ENCODE measurements around the gene DRP2. TPM values are rescaled to one million over a fixed set of nuclear protein-coding genes. Genes with fewer than 3 reads are reported as not detected.

DRP2 gene
- total and polyA plus RNA-seq, 12 donors, result 0.04 to 0.32 (median 0.23) TPM; not detected in 4

DNA sequence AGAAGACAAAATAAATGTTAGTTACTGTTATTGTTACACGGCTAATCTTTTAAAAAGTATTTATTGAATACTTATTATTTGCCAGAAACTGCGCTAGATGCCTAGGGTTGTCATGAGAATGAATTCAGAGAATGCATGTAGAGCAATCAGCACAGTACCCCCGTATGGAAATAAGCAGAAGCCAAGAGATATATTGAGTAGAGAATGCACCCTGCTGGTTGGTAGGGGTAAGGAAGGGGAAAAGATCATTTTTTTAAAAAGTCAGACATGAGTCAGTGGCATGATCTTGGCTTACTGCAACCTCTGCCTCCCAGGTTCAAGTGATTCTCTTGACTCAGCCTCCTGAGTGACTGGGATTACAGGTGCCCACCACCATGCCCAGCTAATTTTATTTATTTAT, 13.1 kb upstream of the DRP2 start:
- no peak for DNase-seq
- no peak for TF ChIP-seq POLR2A (IDR thresholded peaks at IDR 0.05)
- TF ChIP-seq, protein P1, sequence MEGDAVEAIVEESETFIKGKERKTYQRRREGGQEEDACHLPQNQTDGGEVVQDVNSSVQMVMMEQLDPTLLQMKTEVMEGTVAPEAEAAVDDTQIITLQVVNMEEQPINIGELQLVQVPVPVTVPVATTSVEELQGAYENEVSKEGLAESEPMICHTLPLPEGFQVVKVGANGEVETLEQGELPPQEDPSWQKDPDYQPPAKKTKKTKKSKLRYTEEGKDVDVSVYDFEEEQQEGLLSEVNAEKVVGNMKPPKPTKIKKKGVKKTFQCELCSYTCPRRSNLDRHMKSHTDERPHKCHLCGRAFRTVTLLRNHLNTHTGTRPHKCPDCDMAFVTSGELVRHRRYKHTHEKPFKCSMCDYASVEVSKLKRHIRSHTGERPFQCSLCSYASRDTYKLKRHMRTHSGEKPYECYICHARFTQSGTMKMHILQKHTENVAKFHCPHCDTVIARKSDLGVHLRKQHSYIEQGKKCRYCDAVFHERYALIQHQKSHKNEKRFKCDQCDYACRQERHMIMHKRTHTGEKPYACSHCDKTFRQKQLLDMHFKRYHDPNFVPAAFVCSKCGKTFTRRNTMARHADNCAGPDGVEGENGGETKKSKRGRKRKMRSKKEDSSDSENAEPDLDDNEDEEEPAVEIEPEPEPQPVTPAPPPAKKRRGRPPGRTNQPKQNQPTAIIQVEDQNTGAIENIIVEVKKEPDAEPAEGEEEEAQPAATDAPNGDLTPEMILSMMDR (IDR thresholded peaks at IDR 0.05), result peak in 5 of 6 experiments; percentile 12 to 33 (median 23)
- H3K4me3 ChIP-seq, result no peak overlapping the region
- no peaks in the 10 kb centered on the region for H3K9me3 ChIP-seq (replicated peaks in 1 of 3)
- no peaks in the 10 kb centered on the region for H3K4me1 ChIP-seq (replicated peaks in 1 of 2)
- intact Hi-C loops (cut with DNase I), result no loop called here
- no peak overlapping the region for H3K27ac ChIP-seq
- no peaks in the 10 kb centered on the region for H3K36me3 ChIP-seq (replicated peaks in 1 of 2)
- 45 to 53% (median 52%) methylated on average over 3 of the region's 3 CpGs for WGBS, 4 donors
- peaks cover 24% of the 10 kb centered on the region for H3K27me3 ChIP-seq

DNA sequence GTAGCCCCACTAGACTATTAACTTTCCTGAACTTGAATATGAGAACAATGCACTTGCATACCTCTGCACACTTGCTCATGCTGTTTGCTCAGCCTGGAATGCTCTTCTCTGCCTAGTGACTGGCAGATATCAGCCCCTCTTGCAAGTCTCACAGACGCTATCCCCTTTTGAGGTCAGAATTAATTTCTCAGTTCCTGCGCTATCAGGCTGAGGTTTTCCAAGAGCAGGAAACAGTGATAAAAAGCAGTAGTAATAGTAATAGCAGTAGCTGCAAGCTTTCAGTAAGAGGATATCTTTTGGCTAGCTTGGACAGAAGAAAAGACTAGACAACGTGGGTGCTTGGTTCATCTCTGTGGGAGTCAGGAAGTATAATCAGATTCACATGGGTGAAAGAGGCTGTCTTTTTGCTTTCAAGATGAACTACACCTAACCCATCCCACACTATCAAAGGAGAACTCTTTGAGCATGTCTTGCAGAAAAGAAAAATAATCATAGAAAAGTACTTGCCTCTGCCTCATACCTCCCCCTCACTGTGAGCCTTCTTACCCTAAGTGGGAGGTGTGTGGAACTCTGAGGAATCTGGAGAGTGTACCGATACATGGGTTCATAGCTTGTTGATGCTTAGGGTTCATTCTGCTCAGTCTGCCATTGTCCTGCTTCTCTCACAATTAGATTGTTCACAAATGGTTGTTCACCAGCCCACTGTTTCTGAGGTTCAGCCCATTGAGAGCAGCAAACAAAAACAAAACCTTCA, 11.3 kb upstream of the DRP2 start:
- intact Hi-C loops (cut with DNase I), result no loop called here
- TF ChIP-seq, protein P1 (IDR thresholded peaks at IDR 0.05), result no peak
- no peak for TF ChIP-seq POLR2A (IDR thresholded peaks at IDR 0.05)
- no peak overlapping the region for H3K27ac ChIP-seq

DNA sequence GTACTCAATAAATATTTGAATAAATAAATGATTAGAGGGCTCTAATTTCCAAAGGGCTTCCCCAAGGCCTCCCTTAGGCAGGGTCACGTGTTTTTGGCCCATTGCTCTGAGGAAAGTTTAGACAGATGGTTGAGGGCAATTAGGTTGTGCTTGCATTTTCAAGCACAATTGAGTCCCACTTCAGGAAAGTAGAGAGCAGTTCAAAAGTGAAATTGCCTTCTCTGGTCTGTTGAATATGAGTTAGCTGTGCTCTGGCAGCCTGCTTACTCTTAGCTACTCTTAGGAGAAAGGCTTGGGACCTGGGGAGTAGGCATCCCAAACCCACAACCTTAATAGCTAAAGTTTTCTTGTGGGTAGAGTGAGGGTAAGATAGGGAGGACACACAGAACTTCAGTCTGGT, 9.0 kb upstream of the DRP2 start:
- H3K27me3 ChIP-seq, result no peaks in the 10 kb centered on the region
- no peak overlapping the region for H3K4me3 ChIP-seq
- intact Hi-C loops (cut with DNase I), result no loop called here
- H3K9me3 ChIP-seq (replicated peaks in 1 of 3), result no peaks in the 10 kb centered on the region
- H3K4me1 ChIP-seq (replicated peaks in 1 of 2), result no peaks in the 10 kb centered on the region
- no peaks in the 10 kb centered on the region for H3K36me3 ChIP-seq (replicated peaks in 1 of 2)
- DNase-seq, result no peak
- 27 to 67% (median 48%) methylated on average over 1 of the region's 1 CpG for WGBS, 4 donors
- H3K27ac ChIP-seq, result no peak overlapping the region
- TF ChIP-seq POLR2A (IDR thresholded peaks at IDR 0.05), result no peak

More for the DNA sequence above, 11.3 kb upstream of the DRP2 start:
- Histone ChIP-seq H3K4me1 (replicated peaks in 1 of 2) (no peaks in the 10 kb centered on the region), H3K9me3 (replicated peaks in 1 of 3) (no peaks in the 10 kb centered on the region), H3K27me3 (peaks cover 8% of the 10 kb centered on the region), H3K4me3 (no peak overlapping the region), H3K36me3 (replicated peaks in 1 of 2) (no peaks in the 10 kb centered on the region)
- 37 to 64% (median 59%) methylated on average over 4 of the region's 4 CpGs for WGBS, 4 donors
- DNase-seq, result no peak

DNA sequence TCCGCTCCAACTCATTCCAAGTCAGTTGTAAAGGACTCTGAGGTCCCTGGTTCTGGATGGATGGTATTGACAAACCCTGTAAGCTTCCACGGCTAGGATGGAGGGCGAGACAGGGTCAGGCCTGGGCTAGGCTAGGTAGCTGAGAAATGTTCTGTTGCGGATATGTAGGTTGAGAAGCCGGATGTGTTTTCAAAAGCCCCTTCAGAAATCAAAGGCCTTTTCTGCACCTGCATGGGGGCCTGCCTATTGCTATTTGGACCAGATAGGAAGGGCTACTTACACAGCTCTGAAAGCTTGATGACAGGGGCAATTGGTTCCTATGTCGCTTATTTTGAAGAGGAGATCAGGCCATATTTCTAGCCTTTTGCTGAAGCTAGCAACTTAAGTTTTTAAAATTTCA, 1.9 kb upstream of the DRP2 start:
- TF ChIP-seq POLR2A (IDR thresholded peaks at IDR 0.05), result no peak
- TF ChIP-seq, protein P1 (IDR thresholded peaks at IDR 0.05), result no peak
- H3K4me3 ChIP-seq, result no peak overlapping the region
- H3K27ac ChIP-seq, result no peak overlapping the region
- no peaks in the 10 kb centered on the region for H3K36me3 ChIP-seq (replicated peaks in 1 of 2)
- H3K4me1 ChIP-seq (replicated peaks in 1 of 2), result no peaks in the 10 kb centered on the region
- intact Hi-C loops (cut with DNase I), result no loop called here
- no peaks in the 10 kb centered on the region for H3K9me3 ChIP-seq (replicated peaks in 1 of 3)
- peaks cover 4% of the 10 kb centered on the region for H3K27me3 ChIP-seq
- DNase-seq, result no peak
- WGBS, 4 donors, result 76 to 88% (median 86%) methylated on average over 6 of the region's 6 CpGs

DNA sequence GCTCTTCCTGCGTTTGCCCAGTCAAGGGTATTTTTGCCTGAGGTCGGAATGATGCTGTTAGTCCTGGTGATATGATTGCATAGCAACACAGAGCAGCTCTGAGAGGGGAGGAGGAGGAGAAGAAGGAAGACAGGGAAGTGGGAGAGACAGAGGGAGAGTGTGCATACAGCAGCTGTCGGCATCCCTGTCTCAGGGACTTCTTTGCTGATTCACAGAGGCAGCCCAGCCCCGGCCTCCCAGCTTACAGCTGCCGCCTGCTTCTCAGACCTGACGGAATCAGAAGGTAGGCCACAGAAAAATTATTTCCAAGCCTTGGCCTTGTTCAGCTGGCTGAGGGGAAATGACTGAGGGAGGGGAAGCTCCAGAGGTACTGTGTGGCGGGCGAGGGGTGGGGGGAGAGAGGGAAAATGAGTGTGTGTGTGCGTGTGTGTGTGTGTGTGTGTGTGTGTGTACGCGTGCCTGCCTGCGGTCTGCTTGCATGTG, 319 bp downstream of the DRP2 start:
- DNase-seq, result no peak
- H3K9me3 ChIP-seq (replicated peaks in 1 of 3), result no peaks in the 10 kb centered on the region
- no peak overlapping the region for H3K4me3 ChIP-seq
- H3K27me3 ChIP-seq, result peaks cover 8% of the 10 kb centered on the region
- WGBS, 4 donors, result 47 to 65% (median 56%) methylated on average over 12 of the region's 12 CpGs
- intact Hi-C loops (cut with DNase I), result no loop called here
- no peaks in the 10 kb centered on the region for H3K36me3 ChIP-seq (replicated peaks in 1 of 2)
- TF ChIP-seq, protein P1 (IDR thresholded peaks at IDR 0.05), result no peak
- no peak for TF ChIP-seq POLR2A (IDR thresholded peaks at IDR 0.05)
- no peaks in the 10 kb centered on the region for H3K4me1 ChIP-seq (replicated peaks in 1 of 2)
- H3K27ac ChIP-seq, result no peak overlapping the region
